Ishikawa (cell line): ENCODE measurements around the gene SHISA5.

Experiments
- CEBPB ChIP-seq: IDR thresholded peaks from 2 replicates; pipeline ENCODE4 v1.6.1; 2012
- EGR1 ChIP-seq: IDR thresholded peaks from 2 replicates; pipeline ENCODE4 v1.6.1; 2012
- FOXM1 ChIP-seq: IDR thresholded peaks from 2 replicates; pipeline ENCODE4 v1.6.1; 2012; ENCODE audit warnings: low read depth, borderline replicate concordance
- NFIC ChIP-seq: IDR thresholded peaks from 2 replicates; pipeline ENCODE4 v1.6.1; 2012
- TAF1 ChIP-seq: IDR thresholded peaks from 2 replicates; pipeline ENCODE4 v1.6.1; 2012; ENCODE audit warnings: low read depth, mild to moderate bottlenecking
- TCF12 ChIP-seq: IDR thresholded peaks from 2 replicates; pipeline ENCODE4 v1.6.1; 2012; ENCODE audit warnings: low read depth
- TEAD4 ChIP-seq: IDR thresholded peaks from 2 replicates; pipeline ENCODE4 v1.6.1; 2012
- ZBTB7A ChIP-seq: IDR thresholded peaks from 2 replicates; pipeline ENCODE4 v1.6.1; 2012; ENCODE audit warnings: low read depth
- TF ChIP-seq, protein P1 (sequence below): IDR thresholded peaks from 2 replicates; pipeline ENCODE4 v1.6.1; 2012
- TF ChIP-seq, protein P2 (sequence below): IDR thresholded peaks from 2 replicates; pipeline ENCODE4 v1.6.1; 2012
- TF ChIP-seq, protein P3 (sequence below): IDR thresholded peaks from 2 replicates; pipeline ENCODE4 v1.6.1; 2012; ENCODE audit warnings: low read depth, mild to moderate bottlenecking

DNA sequence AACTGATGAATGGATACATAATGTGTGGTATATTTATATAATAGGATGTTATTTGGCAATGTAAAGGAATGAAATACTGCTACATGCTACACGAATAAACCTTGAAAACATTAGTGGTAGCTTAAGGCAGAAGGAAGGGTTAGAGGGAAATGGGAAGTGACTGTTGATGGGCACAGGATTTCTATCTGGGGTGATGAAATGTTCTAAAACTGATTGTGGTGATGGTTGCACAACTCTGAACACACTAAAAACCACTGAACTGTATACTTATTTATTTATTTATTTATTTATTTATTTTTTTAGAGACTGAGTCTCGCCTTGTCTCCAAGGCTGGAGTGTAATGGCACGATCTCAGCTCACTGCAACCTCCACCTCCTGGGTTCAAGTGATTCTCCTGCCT, 24.8 kb upstream of the SHISA5 start:
- TF ChIP-seq, protein P1, sequence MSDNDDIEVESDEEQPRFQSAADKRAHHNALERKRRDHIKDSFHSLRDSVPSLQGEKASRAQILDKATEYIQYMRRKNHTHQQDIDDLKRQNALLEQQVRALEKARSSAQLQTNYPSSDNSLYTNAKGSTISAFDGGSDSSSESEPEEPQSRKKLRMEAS = no peak
- TF ChIP-seq, protein P2, sequence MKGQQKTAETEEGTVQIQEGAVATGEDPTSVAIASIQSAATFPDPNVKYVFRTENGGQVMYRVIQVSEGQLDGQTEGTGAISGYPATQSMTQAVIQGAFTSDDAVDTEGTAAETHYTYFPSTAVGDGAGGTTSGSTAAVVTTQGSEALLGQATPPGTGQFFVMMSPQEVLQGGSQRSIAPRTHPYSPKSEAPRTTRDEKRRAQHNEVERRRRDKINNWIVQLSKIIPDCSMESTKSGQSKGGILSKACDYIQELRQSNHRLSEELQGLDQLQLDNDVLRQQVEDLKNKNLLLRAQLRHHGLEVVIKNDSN = no peak
- TF ChIP-seq ZBTB7A (no peak), EGR1 (no peak), TEAD4 (no peak), TCF12 (no peak), TAF1 (no peak), FOXM1 (no peak), CEBPB (no peak), NFIC (no peak)
- TF ChIP-seq, protein P3, sequence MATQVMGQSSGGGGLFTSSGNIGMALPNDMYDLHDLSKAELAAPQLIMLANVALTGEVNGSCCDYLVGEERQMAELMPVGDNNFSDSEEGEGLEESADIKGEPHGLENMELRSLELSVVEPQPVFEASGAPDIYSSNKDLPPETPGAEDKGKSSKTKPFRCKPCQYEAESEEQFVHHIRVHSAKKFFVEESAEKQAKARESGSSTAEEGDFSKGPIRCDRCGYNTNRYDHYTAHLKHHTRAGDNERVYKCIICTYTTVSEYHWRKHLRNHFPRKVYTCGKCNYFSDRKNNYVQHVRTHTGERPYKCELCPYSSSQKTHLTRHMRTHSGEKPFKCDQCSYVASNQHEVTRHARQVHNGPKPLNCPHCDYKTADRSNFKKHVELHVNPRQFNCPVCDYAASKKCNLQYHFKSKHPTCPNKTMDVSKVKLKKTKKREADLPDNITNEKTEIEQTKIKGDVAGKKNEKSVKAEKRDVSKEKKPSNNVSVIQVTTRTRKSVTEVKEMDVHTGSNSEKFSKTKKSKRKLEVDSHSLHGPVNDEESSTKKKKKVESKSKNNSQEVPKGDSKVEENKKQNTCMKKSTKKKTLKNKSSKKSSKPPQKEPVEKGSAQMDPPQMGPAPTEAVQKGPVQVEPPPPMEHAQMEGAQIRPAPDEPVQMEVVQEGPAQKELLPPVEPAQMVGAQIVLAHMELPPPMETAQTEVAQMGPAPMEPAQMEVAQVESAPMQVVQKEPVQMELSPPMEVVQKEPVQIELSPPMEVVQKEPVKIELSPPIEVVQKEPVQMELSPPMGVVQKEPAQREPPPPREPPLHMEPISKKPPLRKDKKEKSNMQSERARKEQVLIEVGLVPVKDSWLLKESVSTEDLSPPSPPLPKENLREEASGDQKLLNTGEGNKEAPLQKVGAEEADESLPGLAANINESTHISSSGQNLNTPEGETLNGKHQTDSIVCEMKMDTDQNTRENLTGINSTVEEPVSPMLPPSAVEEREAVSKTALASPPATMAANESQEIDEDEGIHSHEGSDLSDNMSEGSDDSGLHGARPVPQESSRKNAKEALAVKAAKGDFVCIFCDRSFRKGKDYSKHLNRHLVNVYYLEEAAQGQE = no peak
